H1 (cell line): ENCODE results near the gene MRPS18B. TPM values are rescaled to one million over a fixed set of nuclear protein-coding genes. Genes with fewer than 3 reads are reported as not detected.
A peak's percentile ranks its signal among the peaks of the same experiment; 100 is the strongest.

Source experiments
- CTCF ChIA-PET: fragments of 300-600 bp; sonication (Branson Sonifier 250); formaldehyde crosslinking; loops from one replicate; lab custom pipeline; 2021; ENCODE audit not compliant: partially characterized antibody; lab: Charles Lee
- POLR2A ChIA-PET: fragments of 300-600 bp; sonication (Branson Sonifier 250); formaldehyde crosslinking; loops from one replicate; lab custom pipeline; 2021; ENCODE audit warnings: inconsistent platforms; ENCODE audit not compliant: partially characterized antibody; lab: Charles Lee
- DNase-seq, 2 experiments: peaks; one replicate each; pipeline versions ENCODE4 v3.0.0 to v3.0.0-alpha.2; 2010 to 2022; ENCODE audit warnings: low spot score in 2 of 2, low read depth in 1 of 2, mixed read lengths in 1 of 2
- FAIRE-seq: peaks from 2 replicates; lab custom pipeline; 2011; peaks lifted over from hg19 to GRCh38; lab: Jason Lieb, UNC
- H2AFZ ChIP-seq: 2 replicates; pipeline ENCODE4 v1.8.1; 2012; ENCODE audit warnings: low read length, inconsistent platforms
- H2AK5ac ChIP-seq: 2 replicates; pipeline ENCODE4 v1.6.1; 2013; ENCODE audit warnings: low read depth, low read length
- H2BK120ac ChIP-seq: replicated peaks from 2 replicates; pipeline ENCODE3; 2013; ENCODE audit warnings: low read depth, low read length, inconsistent platforms
- H2BK12ac ChIP-seq: 2 replicates; pipeline ENCODE4 v1.6.1; 2013; ENCODE audit warnings: low read depth, low read length
- H2BK15ac ChIP-seq: 2 replicates; pipeline ENCODE4 v1.6.1; 2013; ENCODE audit warnings: low read length
- H2BK20ac ChIP-seq: 2 replicates; pipeline ENCODE4 v1.6.1; 2013; ENCODE audit warnings: low read length
- H2BK5ac ChIP-seq: 2 replicates; pipeline ENCODE4 v1.6.1; 2013; ENCODE audit warnings: low read depth, low read length
- H3K14ac ChIP-seq: 2 replicates; pipeline ENCODE4 v1.6.1; 2013; ENCODE audit warnings: inconsistent platforms; ENCODE audit not compliant: insufficient read length
- H3K18ac ChIP-seq: 2 replicates; pipeline ENCODE4 v1.6.1; 2013; ENCODE audit warnings: low read length; ENCODE audit errors: extremely low read depth
- H3K23ac ChIP-seq: 2 replicates; pipeline ENCODE4 v1.6.1; 2013; ENCODE audit warnings: inconsistent platforms; ENCODE audit not compliant: insufficient read length
- H3K23me2 ChIP-seq: 2 replicates; pipeline ENCODE4 v1.6.1; 2013; ENCODE audit warnings: low read depth, low read length
- H3K27ac ChIP-seq: 2 replicates; pipeline ENCODE4 v1.6.1; 2011; ENCODE audit warnings: low read depth, low read length, inconsistent platforms
- H3K27me3 ChIP-seq, 4 experiments: replicated peaks in 1 of 4; 1 replicate in 1 of 4; 2 replicates in 3 of 4; pipeline versions ENCODE4 v1.6.1 to v1.8.1; 2011 to 2013; ENCODE audit warnings: low read length in 3 of 4, mild to moderate bottlenecking in 3 of 4, inconsistent platforms in 2 of 4, mixed read lengths in 2 of 4, moderate library complexity in 1 of 4; ENCODE audit not compliant: control insufficient read depth in 3 of 4, insufficient read depth in 3 of 4; ENCODE audit errors: extremely low read depth in 1 of 4
- H3K36me3 ChIP-seq, 4 experiments: 2 replicates each; pipeline versions ENCODE4 v1.6.1 to v1.8.1; 2011 to 2013; ENCODE audit warnings: mild to moderate bottlenecking in 4 of 4, low read length in 3 of 4, moderate library complexity in 2 of 4, control low read depth in 1 of 4, inconsistent platforms in 1 of 4; ENCODE audit not compliant: insufficient read depth in 4 of 4, control insufficient read depth in 2 of 4
- H3K4ac ChIP-seq: replicated peaks from 2 replicates; pipeline ENCODE3; 2013; ENCODE audit warnings: low read length, low read depth, mixed read lengths, inconsistent platforms; ENCODE audit not compliant: insufficient read length
- H3K4me1 ChIP-seq, 4 experiments: replicated peaks in 1 of 4; 1 replicate in 1 of 4; 2 replicates in 3 of 4; pipeline versions ENCODE4 v1.6.1 to v1.8.1; 2011 to 2013; ENCODE audit warnings: low read length in 3 of 4, inconsistent platforms in 2 of 4, mixed read lengths in 1 of 4; ENCODE audit not compliant: insufficient read depth in 4 of 4, control insufficient read depth in 3 of 4
- H3K4me2 ChIP-seq, 2 experiments: 2 replicates each; pipeline versions ENCODE4 v1.6.1 to v1.8.1; 2011 to 2013; ENCODE audit warnings: low read depth in 2 of 2, low read length in 2 of 2, control low read depth in 1 of 2, inconsistent platforms in 1 of 2, mild to moderate bottlenecking in 1 of 2; ENCODE audit not compliant: insufficient read depth in 1 of 2
- H3K4me3 ChIP-seq, 4 experiments: fragments of 200-600, 300-600 bp in 1 of 4; sonication (generic), shearing (Covaris generic), sonication (Bioruptor Twin) in 1 of 4; 2 replicates each; pipeline versions ENCODE4 v1.5.1 to v1.8.1; 2011 to 2016; ENCODE audit warnings: low read length in 4 of 4, low read depth in 3 of 4, control low read depth in 2 of 4, inconsistent platforms in 2 of 4, mild to moderate bottlenecking in 2 of 4, mixed read lengths in 1 of 4, moderate library complexity in 1 of 4; ENCODE audit not compliant: insufficient read depth in 2 of 4; ENCODE audit errors: extremely low read depth in 1 of 4
- H3K56ac ChIP-seq: replicated peaks from 2 replicates; pipeline ENCODE3; 2013; ENCODE audit warnings: low read depth, mild to moderate bottlenecking, mixed read lengths, low read length, inconsistent platforms; ENCODE audit not compliant: insufficient read length
- H3K79me1 ChIP-seq: 2 replicates; pipeline ENCODE4 v1.6.1; 2013; ENCODE audit warnings: low read depth, low read length, control low read depth
- H3K79me2 ChIP-seq, 2 experiments: 2 replicates each; pipeline versions ENCODE4 v1.6.1 to v1.8.1; 2012 to 2013; ENCODE audit warnings: low read length in 2 of 2, mild to moderate bottlenecking in 2 of 2, inconsistent platforms in 1 of 2; ENCODE audit not compliant: insufficient read depth in 2 of 2, control insufficient read depth in 1 of 2
- H3K9ac ChIP-seq, 4 experiments: replicated peaks in 1 of 4; 1 replicate in 1 of 4; 2 replicates in 3 of 4; pipeline versions ENCODE4 v1.6.1 to v1.8.1; 2011 to 2013; ENCODE audit warnings: low read depth in 3 of 4, low read length in 3 of 4, control low read depth in 2 of 4, mild to moderate bottlenecking in 2 of 4, moderate library complexity in 2 of 4, inconsistent platforms in 1 of 4; ENCODE audit errors: extremely low read depth in 1 of 4
- H3K9me3 ChIP-seq, 2 experiments: 2 replicates each; pipeline versions ENCODE4 v1.6.1 to v1.8.1; 2012 to 2013; ENCODE audit warnings: mild to moderate bottlenecking in 2 of 2, moderate library complexity in 2 of 2, control low read depth in 1 of 2, inconsistent platforms in 1 of 2, low read depth in 1 of 2, low read length in 1 of 2, mixed read lengths in 1 of 2; ENCODE audit not compliant: insufficient read depth in 2 of 2
- H4K20me1 ChIP-seq, 2 experiments: replicated peaks in 1 of 2; 2 replicates each; pipeline versions ENCODE3 to v1.8.1; 2011 to 2013; ENCODE audit warnings: inconsistent platforms in 2 of 2, low read length in 2 of 2, mild to moderate bottlenecking in 1 of 2; ENCODE audit not compliant: insufficient read depth in 2 of 2, control insufficient read depth in 1 of 2
- H4K5ac ChIP-seq: 2 replicates; pipeline ENCODE4 v1.6.1; 2013; ENCODE audit warnings: low read length, low read depth, mixed read lengths, inconsistent platforms; ENCODE audit not compliant: insufficient read length
- H4K8ac ChIP-seq: 2 replicates; pipeline ENCODE4 v1.8.0; 2013; ENCODE audit warnings: mild to moderate bottlenecking, moderate library complexity, low read length, inconsistent platforms; ENCODE audit not compliant: insufficient read depth; ENCODE audit errors: extremely low read depth
- H4K91ac ChIP-seq: replicated peaks from 2 replicates; pipeline ENCODE3; 2013; ENCODE audit warnings: low read length, mixed read lengths, inconsistent platforms; ENCODE audit not compliant: insufficient read length
- BACH1 ChIP-seq: IDR thresholded peaks from 2 replicates; pipeline ENCODE4 v1.6.1; 2012; ENCODE audit warnings: low read length, improper control_type of control experiment
- PHF8 ChIP-seq: fragments of 200-600 bp; sonication (generic); conservative IDR thresholded peaks from 2 replicates; pipeline ENCODE4 v1.7.1; 2012; ENCODE audit warnings: low read depth, mild to moderate bottlenecking, inconsistent platforms, low read length, moderate library complexity
- POLR2A ChIP-seq, 2 experiments: IDR thresholded peaks; 1 replicate in 1 of 2; 2 replicates in 1 of 2; pipeline ENCODE4 v1.6.1; 2011; ENCODE audit warnings: low read depth in 2 of 2, low read length in 2 of 2, mild to moderate bottlenecking in 2 of 2; ENCODE audit errors: control extremely low read depth in 1 of 2
- WGBS, 2 experiments: shearing (Covaris generic) in 1 of 2; methylation state at CpG; one replicate each; pipeline versions ENCODE4 v1.1.6 to v1.1.7; 2013 to 2015; ENCODE audit warnings: low lambda C conversion rate in 2 of 2, mixed read lengths in 2 of 2, inconsistent platforms in 1 of 2, low coverage in 1 of 2, missing lambda C conversion rate in 1 of 2; ENCODE audit not compliant: insufficient replicate concordance in 2 of 2, insufficient coverage in 1 of 2, insufficient read length in 1 of 2; ENCODE audit errors: extremely low coverage in 1 of 2, missing lambda C conversion rate in 1 of 2; 5-methylcytosine and 5-hydroxymethylcytosine counted together
- polyA plus RNA-seq, 7 experiments: library from polyadenylated mRNA; depleted of rRNA in 3 of 7; stranded (reverse) in 5 of 7; unstranded in 2 of 7; fragments of >200 nt in 5 of 7; fragments of 200-250 nt in 2 of 7; gene quantifications; 1 replicate in 5 of 7; 2 replicates in 1 of 7; 4 replicates in 1 of 7; pipeline versions ENCODE4 v1.2.1 to v1.2.3, GENCODE V29; 2011 to 2013; ENCODE audit warnings: missing spikeins in 2 of 7, mixed read lengths in 2 of 7
- total RNA-seq: library from RNA; stranded (reverse); fragmentation: NEBNext Ultra II Directional; extraction: Animal tissue kit (Norgen Biotek cat#: 25700); gene quantifications from 2 replicates; pipeline ENCODE4 v1.2.1, GENCODE V29; 2021

The MRPS18B gene
- total and polyA plus RNA-seq, 2 of the 8 experiments (the other 6 are each of a cell fraction or from before 2014, with no cell fraction given) = 57.8 to 83.3 TPM

DNA sequence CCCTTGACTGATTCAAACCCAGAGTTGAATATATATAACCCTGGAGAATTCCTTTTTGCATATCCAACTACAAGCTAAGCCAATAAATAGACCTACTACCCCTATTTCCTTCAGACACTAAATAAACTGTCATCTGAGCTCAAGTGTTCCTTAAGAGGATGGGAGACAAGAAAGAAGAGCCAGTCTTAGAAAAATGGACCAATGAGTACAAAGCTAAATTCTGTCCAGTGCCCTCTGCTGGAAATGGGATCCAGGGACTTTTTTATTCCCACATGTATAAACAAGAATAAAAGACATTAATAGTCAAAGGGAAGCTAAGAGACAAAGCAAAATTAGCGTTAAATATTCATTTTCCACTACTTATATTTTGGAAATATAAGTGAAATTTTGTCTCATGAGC lies 5.4 kb upstream of the MRPS18B start:
- peaks cover 4 to 6% of the 10 kb centered on the region in 2 experiments for H4K20me1 ChIP-seq
- H3K4me2 ChIP-seq = no peak overlapping the region; a peak in 1 of 4 replicates
- no peak overlapping the region for H3K14ac ChIP-seq
- no peak overlapping the region for H3K18ac ChIP-seq
- H2BK15ac ChIP-seq = no peak overlapping the region
- TF ChIP-seq PHF8 (no peak), POLR2A (IDR thresholded peaks at IDR 0.05; ENCODE audit: control extremely low read depth in 1 of 2, low read depth in 2 of 2, low read length in 2 of 2) (peak in 1 of 2 experiments; percentile 12; a peak in 1 of 3 replicates), BACH1 (no peak)
- ChIA-PET POLR2A (interaction anchor here (1.1 to 4.8 kb wide), 20 partner anchors 16 to 132 kb away, joined by 3 to 443 read pairs (median 7); partner anchors contain the start of genes ABCF1, ATAT1, C6orf136 and GNL1), CTCF (interaction anchor here (0.8 to 2.4 kb wide), 8 partner anchors 13 to 130 kb away, joined by 3 to 17 read pairs (median 6); partner anchors contain the start of genes ATAT1 and DHX16)
- H2BK120ac ChIP-seq = no peak overlapping the region
- FAIRE-seq = no peak
- no peak overlapping the region for H3K4ac ChIP-seq
- H2AFZ ChIP-seq = no peak overlapping the region
- no peak overlapping the region for H2BK5ac ChIP-seq
- H2AK5ac ChIP-seq = no peak overlapping the region
- no peak for DNase-seq
- no peak overlapping the region for H4K8ac ChIP-seq
- H3K9ac ChIP-seq = no peak overlapping the region
- H3K9me3 ChIP-seq = no peaks in the 10 kb centered on the region
- peaks cover 10% of the 10 kb centered on the region for H3K23me2 ChIP-seq
- no peak overlapping the region for H3K23ac ChIP-seq
- no peak overlapping the region for H2BK20ac ChIP-seq
- H3K4me3 ChIP-seq = no peak overlapping the region
- no peak overlapping the region for H2BK12ac ChIP-seq
- no peak overlapping the region for H4K5ac ChIP-seq
- H3K56ac ChIP-seq = no peak overlapping the region
- whole genome bisulfite sequencing, 2 experiments = 88% methylated on average over 1 of the region's 1 CpG; no CpG with 5 or more reads in 1 of the 2 experiments
- no peak overlapping the region for H4K91ac ChIP-seq
- H3K36me3 ChIP-seq = peaks cover 18 to 68% (median 36%) of the 10 kb centered on the region in 4 experiments
- H3K27ac ChIP-seq = no peak overlapping the region
- H3K79me1 ChIP-seq = peaks cover 8% of the 10 kb centered on the region; the same call in 1 of the 2 replicates
- H3K27me3 ChIP-seq = no peaks in the 10 kb centered on the region
- peaks cover 4 to 60% of the 10 kb centered on the region in 2 experiments; a peak in 3 of 4 replicates for H3K79me2 ChIP-seq
- H3K4me1 ChIP-seq = peaks cover 0 to 6% (median 3%) of the 10 kb centered on the region in 4 experiments; a peak in 4 of 7 replicates
